HL-60 (cell line): ENCODE results near the gene GH2.
"Not testable (repeated sequence)": the region's sequence is repeated elsewhere in the genome, so short reads cannot be mapped to it uniquely, and the experiment has no call there.

Source experiments
- GABPA ChIP-seq: IDR thresholded peaks from 2 replicates; pipeline ENCODE4 v1.6.1; 2012; ENCODE audit warnings: low read depth
- POLR2AphosphoS5 ChIP-seq: IDR thresholded peaks from 2 replicates; pipeline ENCODE4 v1.6.1; 2012; ENCODE audit warnings: low read depth
- SPI1 ChIP-seq: IDR thresholded peaks from 2 replicates; pipeline ENCODE4 v1.6.1; 2012; ENCODE audit warnings: low read depth, mild to moderate bottlenecking, borderline replicate concordance
- TF ChIP-seq, protein P1 (sequence below): IDR thresholded peaks from one replicate; pipeline ENCODE4 v1.5.1; 2011; ENCODE audit warnings: low read length, control low read depth, inconsistent platforms; ENCODE audit not compliant: insufficient read depth
- TF ChIP-seq, protein P2 (sequence below): IDR thresholded peaks from 2 replicates; pipeline ENCODE4 v1.6.1; 2012; ENCODE audit warnings: low read depth; ENCODE audit not compliant: insufficient replicate concordance

DNA sequence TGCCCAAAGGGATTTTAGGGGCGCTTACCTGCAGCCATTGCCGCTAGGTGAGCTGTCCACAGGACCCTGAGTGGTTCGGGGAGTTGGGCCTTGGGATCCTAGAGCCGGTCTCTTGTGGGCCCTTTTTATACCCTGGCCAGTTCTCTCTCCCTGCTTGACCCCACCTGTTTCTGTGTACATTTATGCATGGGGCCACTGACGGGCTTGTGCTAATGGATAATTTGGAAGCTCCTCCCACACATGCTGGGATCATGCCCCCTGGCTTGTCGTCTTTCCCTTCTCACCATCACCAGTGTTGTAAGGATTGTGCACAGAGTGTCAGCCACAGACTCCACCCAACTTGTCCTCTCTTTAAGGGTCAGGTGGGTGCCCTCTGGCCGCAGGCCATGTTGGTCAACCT, 8.2 kb downstream of the GH2 start, which contains the start of gene CSH2:
- TF ChIP-seq, protein P1, sequence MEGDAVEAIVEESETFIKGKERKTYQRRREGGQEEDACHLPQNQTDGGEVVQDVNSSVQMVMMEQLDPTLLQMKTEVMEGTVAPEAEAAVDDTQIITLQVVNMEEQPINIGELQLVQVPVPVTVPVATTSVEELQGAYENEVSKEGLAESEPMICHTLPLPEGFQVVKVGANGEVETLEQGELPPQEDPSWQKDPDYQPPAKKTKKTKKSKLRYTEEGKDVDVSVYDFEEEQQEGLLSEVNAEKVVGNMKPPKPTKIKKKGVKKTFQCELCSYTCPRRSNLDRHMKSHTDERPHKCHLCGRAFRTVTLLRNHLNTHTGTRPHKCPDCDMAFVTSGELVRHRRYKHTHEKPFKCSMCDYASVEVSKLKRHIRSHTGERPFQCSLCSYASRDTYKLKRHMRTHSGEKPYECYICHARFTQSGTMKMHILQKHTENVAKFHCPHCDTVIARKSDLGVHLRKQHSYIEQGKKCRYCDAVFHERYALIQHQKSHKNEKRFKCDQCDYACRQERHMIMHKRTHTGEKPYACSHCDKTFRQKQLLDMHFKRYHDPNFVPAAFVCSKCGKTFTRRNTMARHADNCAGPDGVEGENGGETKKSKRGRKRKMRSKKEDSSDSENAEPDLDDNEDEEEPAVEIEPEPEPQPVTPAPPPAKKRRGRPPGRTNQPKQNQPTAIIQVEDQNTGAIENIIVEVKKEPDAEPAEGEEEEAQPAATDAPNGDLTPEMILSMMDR, result not testable (repeated sequence)
- TF ChIP-seq GABPA, POLR2AphosphoS5, SPI1: not testable (repeated sequence)
- TF ChIP-seq, protein P2, sequence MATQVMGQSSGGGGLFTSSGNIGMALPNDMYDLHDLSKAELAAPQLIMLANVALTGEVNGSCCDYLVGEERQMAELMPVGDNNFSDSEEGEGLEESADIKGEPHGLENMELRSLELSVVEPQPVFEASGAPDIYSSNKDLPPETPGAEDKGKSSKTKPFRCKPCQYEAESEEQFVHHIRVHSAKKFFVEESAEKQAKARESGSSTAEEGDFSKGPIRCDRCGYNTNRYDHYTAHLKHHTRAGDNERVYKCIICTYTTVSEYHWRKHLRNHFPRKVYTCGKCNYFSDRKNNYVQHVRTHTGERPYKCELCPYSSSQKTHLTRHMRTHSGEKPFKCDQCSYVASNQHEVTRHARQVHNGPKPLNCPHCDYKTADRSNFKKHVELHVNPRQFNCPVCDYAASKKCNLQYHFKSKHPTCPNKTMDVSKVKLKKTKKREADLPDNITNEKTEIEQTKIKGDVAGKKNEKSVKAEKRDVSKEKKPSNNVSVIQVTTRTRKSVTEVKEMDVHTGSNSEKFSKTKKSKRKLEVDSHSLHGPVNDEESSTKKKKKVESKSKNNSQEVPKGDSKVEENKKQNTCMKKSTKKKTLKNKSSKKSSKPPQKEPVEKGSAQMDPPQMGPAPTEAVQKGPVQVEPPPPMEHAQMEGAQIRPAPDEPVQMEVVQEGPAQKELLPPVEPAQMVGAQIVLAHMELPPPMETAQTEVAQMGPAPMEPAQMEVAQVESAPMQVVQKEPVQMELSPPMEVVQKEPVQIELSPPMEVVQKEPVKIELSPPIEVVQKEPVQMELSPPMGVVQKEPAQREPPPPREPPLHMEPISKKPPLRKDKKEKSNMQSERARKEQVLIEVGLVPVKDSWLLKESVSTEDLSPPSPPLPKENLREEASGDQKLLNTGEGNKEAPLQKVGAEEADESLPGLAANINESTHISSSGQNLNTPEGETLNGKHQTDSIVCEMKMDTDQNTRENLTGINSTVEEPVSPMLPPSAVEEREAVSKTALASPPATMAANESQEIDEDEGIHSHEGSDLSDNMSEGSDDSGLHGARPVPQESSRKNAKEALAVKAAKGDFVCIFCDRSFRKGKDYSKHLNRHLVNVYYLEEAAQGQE, result not testable (repeated sequence)
